Endothelial cell of umbilical vein (primary cell): Measurements from ENCODE around the gene TTBK1. TPM values are rescaled to one million over a fixed set of nuclear protein-coding genes. Genes with fewer than 3 reads are reported as not detected.

Source experiments
- BruUV-seq: library from RNA; stranded (reverse); fragments of 400-500 nt; replicated peaks from 2 replicates; lab custom pipeline; 2021; lab: Mats Ljungman, UMichigan
- CTCF ChIA-PET: fragments of 300-600, 350-600 bp; sonication (Branson Sonifier 250); formaldehyde crosslinking; loops from one replicate; lab custom pipeline; 2021; ENCODE audit warnings: antibody characterized with exemption, inconsistent platforms; lab: Charles Lee
- POLR2A ChIA-PET: fragments of 300-600, 350-600 bp; sonication (Branson Sonifier 250); formaldehyde crosslinking; loops from one replicate; lab custom pipeline; 2021; ENCODE audit warnings: antibody characterized with exemption, inconsistent platforms; lab: Charles Lee
- DNase-seq: peaks from one replicate; pipeline ENCODE4 v3.0.0-alpha.2; 2011; ENCODE audit warnings: low read depth, low spot score
- FAIRE-seq: peaks from 2 replicates; lab custom pipeline; 2011; peaks lifted over from hg19 to GRCh38; lab: Jason Lieb, UNC
- H2AFZ ChIP-seq: 2 replicates; pipeline ENCODE4 v1.6.0; 2012; ENCODE audit warnings: low read depth, low read length, control low read depth, inconsistent platforms
- H3K27ac ChIP-seq: 2 replicates; pipeline ENCODE4 v1.5.1; 2011; ENCODE audit warnings: low read depth, mild to moderate bottlenecking, control low read depth, low read length, moderate library complexity; ENCODE audit not compliant: insufficient read depth
- H3K27me3 ChIP-seq, 2 experiments: 2 replicates each; pipeline versions ENCODE4 v1.6.0 to v1.6.1; 2011; ENCODE audit warnings: low read length in 2 of 2, mixed read lengths in 1 of 2; ENCODE audit not compliant: control insufficient read depth in 2 of 2, insufficient read depth in 2 of 2
- H3K36me3 ChIP-seq, 2 experiments: 2 replicates in 1 of 2; 3 replicates in 1 of 2; pipeline ENCODE4 v1.5.1; 2011; ENCODE audit warnings: low read length in 2 of 2, mild to moderate bottlenecking in 1 of 2, moderate library complexity in 1 of 2; ENCODE audit not compliant: control insufficient read depth in 2 of 2, insufficient read depth in 2 of 2; ENCODE audit errors: extremely low read depth in 1 of 2
- H3K4me1 ChIP-seq: 3 replicates; pipeline ENCODE4 v1.5.1; 2011; ENCODE audit warnings: mild to moderate bottlenecking, low read length; ENCODE audit not compliant: control insufficient read depth, insufficient read depth; ENCODE audit errors: extremely low read depth
- H3K4me2 ChIP-seq: 2 replicates; pipeline ENCODE4 v1.6.1; 2011; ENCODE audit warnings: low read length, control low read depth, mixed read lengths; ENCODE audit not compliant: insufficient read depth
- H3K4me3 ChIP-seq, 3 experiments: fragments of 200-600 bp in 1 of 3; sonication (generic), shearing (Covaris generic) in 1 of 3; replicated peaks in 1 of 3; 2 replicates each; pipeline ENCODE4 v1.5.1; 2011 to 2016; ENCODE audit warnings: control low read depth in 3 of 3, low read length in 3 of 3, mild to moderate bottlenecking in 2 of 3, inconsistent platforms in 1 of 3, low read depth in 1 of 3, moderate library complexity in 1 of 3; ENCODE audit not compliant: insufficient read depth in 1 of 3
- H3K79me2 ChIP-seq: 2 replicates; pipeline ENCODE4 v1.6.0; 2012; ENCODE audit warnings: low read length, inconsistent platforms; ENCODE audit not compliant: control insufficient read depth, insufficient read depth
- H3K9ac ChIP-seq: replicated peaks from 2 replicates; pipeline ENCODE3; 2011; ENCODE audit warnings: low read length, control low read depth; ENCODE audit not compliant: insufficient read depth; ENCODE audit errors: extremely low read depth
- H3K9me1 ChIP-seq: replicated peaks from 3 replicates; pipeline ENCODE4 v1.6.0; 2011; ENCODE audit warnings: mild to moderate bottlenecking, low read length; ENCODE audit not compliant: control insufficient read depth, insufficient read depth; ENCODE audit errors: extremely low read depth
- H3K9me3 ChIP-seq: replicated peaks from 2 replicates; pipeline ENCODE4 v1.5.1; 2012; ENCODE audit warnings: low read length, inconsistent platforms; ENCODE audit not compliant: control insufficient read depth, insufficient read depth
- H4K20me1 ChIP-seq: replicated peaks from 2 replicates; pipeline ENCODE3; 2011; ENCODE audit warnings: mild to moderate bottlenecking, low read length; ENCODE audit not compliant: control insufficient read depth, insufficient read depth; ENCODE audit errors: extremely low read depth
- CTCF ChIP-seq, 2 donors: IDR thresholded peaks; 1 replicate in 1 of 2; 2 replicates in 1 of 2; pipeline ENCODE4 v1.5.1; 2011; ENCODE audit warnings: low read length in 2 of 2, mild to moderate bottlenecking in 2 of 2, moderate library complexity in 2 of 2, control low read depth in 1 of 2, inconsistent platforms in 1 of 2, low read depth in 1 of 2; ENCODE audit not compliant: insufficient read depth in 1 of 2; ENCODE audit errors: extremely low read depth in 1 of 2
- EZH2 ChIP-seq: IDR thresholded peaks from 2 replicates; pipeline ENCODE4 v1.6.1; 2012; ENCODE audit warnings: borderline replicate concordance, low read depth, mild to moderate bottlenecking, moderate library complexity, low read length, inconsistent platforms; ENCODE audit not compliant: severe bottlenecking
- FOS ChIP-seq: IDR thresholded peaks from 2 replicates; pipeline ENCODE4 v1.6.1; 2011; ENCODE audit warnings: mild to moderate bottlenecking, low read length, moderate library complexity, borderline replicate concordance; ENCODE audit not compliant: insufficient read depth
- GATA2 ChIP-seq: IDR thresholded peaks from 2 replicates; pipeline ENCODE4 v1.7.0; 2011; ENCODE audit warnings: low read depth, mild to moderate bottlenecking, moderate library complexity, mixed read lengths, low read length; ENCODE audit not compliant: insufficient read length, insufficient read depth
- JUN ChIP-seq: IDR thresholded peaks from 2 replicates; pipeline ENCODE4 v1.6.1; 2011; ENCODE audit warnings: borderline replicate concordance, low read depth; ENCODE audit not compliant: insufficient read length, insufficient read depth
- MAX ChIP-seq: IDR thresholded peaks from 2 replicates; pipeline ENCODE4 v1.6.1; 2011; ENCODE audit not compliant: insufficient read depth, insufficient read length
- MYC ChIP-seq: IDR thresholded peaks from one replicate; pipeline ENCODE4 v1.6.1; 2011; ENCODE audit warnings: mild to moderate bottlenecking, low read depth, low read length
- POLR2A ChIP-seq: IDR thresholded peaks from 2 replicates; pipeline ENCODE4 v1.6.1; 2012; ENCODE audit warnings: low read depth, mild to moderate bottlenecking, control low read depth, low read length
- POLR2AphosphoS5 ChIP-seq: IDR thresholded peaks from 2 replicates; pipeline ENCODE4 v1.6.1; 2012; ENCODE audit warnings: low read depth, mild to moderate bottlenecking, control low read depth, low read length, moderate library complexity; ENCODE audit not compliant: insufficient read depth
- dilution Hi-C: fragments of 300-500 bp; cut with MboI; formaldehyde crosslinking; loops from one replicate; pipeline ENCODE4 v1.15.0; 2019; ENCODE audit warnings: low sequenced_read_pairs; ENCODE audit not compliant: extremely low pct_ligation_motif_present
- intact Hi-C: fragments of 100-400 bp; cut with micrococcal nuclease; formaldehyde crosslinking; loops from one replicate; pipeline ENCODE4 v1.10.0; 2022
- polyA plus RNA-seq, 4 experiments: library from polyadenylated mRNA; depleted of rRNA in 3 of 4; stranded (reverse) in 3 of 4; unstranded in 1 of 4; fragments of >200 nt; gene quantifications; 2 replicates each; pipeline versions ENCODE4 v1.2.1 to v1.2.3, GENCODE V29; 2011 to 2012; ENCODE audit warnings: missing spikeins in 1 of 4
- total RNA-seq: library from RNA; stranded (reverse); gene quantifications from 2 replicates; pipeline ENCODE4 v1.2.3, GENCODE V29; 2021

TTBK1 gene
- total and polyA plus RNA-seq, 2 donors (not counting 3 experiments of a cell fraction or from before 2014, with no cell fraction given), result 0.06 TPM; not detected in 1

- no peak for TF ChIP-seq POLR2AphosphoS5
- no peak for TF ChIP-seq MYC
- TF ChIP-seq MAX, result no peak
- no peak for TF ChIP-seq POLR2A
- TF ChIP-seq FOS, result no peak
- TF ChIP-seq GATA2, result no peak
- no peak for TF ChIP-seq JUN
- no peak for TF ChIP-seq EZH2
- TF ChIP-seq CTCF (IDR thresholded peaks at IDR 0.05; ENCODE audit: extremely low read depth in 1 of 2, insufficient read depth in 1 of 2, low read depth in 1 of 2, low read length in 2 of 2), result no peak
- Histone ChIP-seq H3K4me3 (no peak overlapping the region), H3K4me2 (no peak overlapping the region), H3K9me1 (no peaks in the 10 kb centered on the region), H4K20me1 (no peaks in the 10 kb centered on the region), H3K27ac (no peak overlapping the region), H3K9ac (no peak overlapping the region), H3K36me3 (no peaks in the 10 kb centered on the region), H3K9me3 (no peaks in the 10 kb centered on the region), H3K79me2 (no peaks in the 10 kb centered on the region), H2AFZ (no peak overlapping the region), H3K4me1 (no peaks in the 10 kb centered on the region), H3K27me3 (peaks cover under 1 to 2% of the 10 kb centered on the region in 2 experiments)
- intact Hi-C loops (no loop called here), dilution Hi-C loops (no loop called here)
- FAIRE-seq (no peak), DNase-seq (no peak)
- no TSS peak for BruUV-seq
- ChIA-PET POLR2A (no interaction called here), CTCF (no interaction called here)
These were observed 13.5 kb downstream of the TTBK1 start for GRCh38 chr6:43256670-43257366.
